Keratinocyte (primary cell): ENCODE results near the gene ULK4.

Experiments
- CTCF ChIP-seq, 3 experiments: IDR thresholded peaks in 1 of 3; conservative IDR thresholded peaks in 1 of 3; optimal IDR thresholded peaks in 1 of 3; 2 replicates in 2 of 3; 3 replicates in 1 of 3; pipeline versions ENCODE3 to v1.5.1; 2011; ENCODE audit warnings: low read length in 3 of 3, mild to moderate bottlenecking in 3 of 3, moderate library complexity in 2 of 3, control low read depth in 1 of 3, inconsistent platforms in 1 of 3; ENCODE audit not compliant: insufficient read depth in 2 of 3; ENCODE audit errors: extremely low read depth in 1 of 3
- EZH2 ChIP-seq: IDR thresholded peaks from one replicate; pipeline ENCODE4 v1.6.1; 2012; ENCODE audit warnings: inconsistent platforms, mild to moderate bottlenecking, low read length, moderate library complexity

DNA sequence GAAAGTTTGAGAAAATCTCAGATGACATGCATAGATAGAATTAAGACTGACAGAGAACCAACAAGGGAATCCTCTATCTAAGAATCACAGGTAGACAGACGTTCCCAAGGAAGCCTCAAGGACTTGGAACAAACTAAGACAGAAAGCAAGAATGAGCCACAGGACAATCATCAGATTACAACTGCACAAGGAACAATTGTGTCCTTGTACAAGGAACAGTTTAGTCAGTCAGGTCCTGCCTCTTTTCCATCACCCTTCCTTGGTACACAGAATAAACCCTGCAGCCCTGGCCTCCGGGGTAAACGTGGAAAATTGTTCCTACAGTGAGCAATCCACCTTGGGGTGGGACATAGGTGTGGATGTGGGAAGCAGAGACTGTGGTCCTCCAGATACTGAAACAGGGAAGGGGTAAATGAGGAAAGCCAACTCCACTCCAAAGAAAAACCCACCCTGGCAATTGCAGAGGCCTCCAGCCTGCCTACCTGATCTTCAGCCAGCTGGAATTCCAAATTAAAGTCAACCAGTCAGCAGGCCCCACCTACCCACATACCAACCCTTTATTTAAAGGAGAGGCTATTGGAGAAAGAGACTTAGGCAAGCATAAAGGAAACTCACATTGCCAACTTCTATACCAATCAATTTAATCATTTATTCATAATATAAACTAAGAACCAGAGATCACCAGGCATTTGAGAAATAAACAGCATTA is 73.4 kb downstream of the ULK4 start:
- TF ChIP-seq CTCF (optimal IDR thresholded peaks at IDR 0.05 in 1 of 3, IDR thresholded peaks at IDR 0.05 in 1 of 3, conservative IDR thresholded peaks at IDR 0.05 in 1 of 3; ENCODE audit: extremely low read depth in 1 of 3, insufficient read depth in 2 of 3, low read length in 3 of 3), result no peak
- no peak for TF ChIP-seq EZH2
